Activated CD4-positive, alpha-beta T cell treated with anti-CD3 and anti-CD28 coated beads, Interleukin-10, Interleukin-2, amounts not matched to agents 100 ng/mL and 50 ng/mL, durations not matched to agents 16 hours and 8 hours (primary cell): ENCODE data around the gene DUSP8.
"Not testable (repeated sequence)": the region's sequence is repeated elsewhere in the genome, so short reads cannot be mapped to it uniquely, and the experiment has no call there.

ENCODE experiments used
- DNase-seq: peaks from one replicate; pipeline ENCODE4 v3.0.0-alpha.2; 2020

Gene DUSP8, protein sequence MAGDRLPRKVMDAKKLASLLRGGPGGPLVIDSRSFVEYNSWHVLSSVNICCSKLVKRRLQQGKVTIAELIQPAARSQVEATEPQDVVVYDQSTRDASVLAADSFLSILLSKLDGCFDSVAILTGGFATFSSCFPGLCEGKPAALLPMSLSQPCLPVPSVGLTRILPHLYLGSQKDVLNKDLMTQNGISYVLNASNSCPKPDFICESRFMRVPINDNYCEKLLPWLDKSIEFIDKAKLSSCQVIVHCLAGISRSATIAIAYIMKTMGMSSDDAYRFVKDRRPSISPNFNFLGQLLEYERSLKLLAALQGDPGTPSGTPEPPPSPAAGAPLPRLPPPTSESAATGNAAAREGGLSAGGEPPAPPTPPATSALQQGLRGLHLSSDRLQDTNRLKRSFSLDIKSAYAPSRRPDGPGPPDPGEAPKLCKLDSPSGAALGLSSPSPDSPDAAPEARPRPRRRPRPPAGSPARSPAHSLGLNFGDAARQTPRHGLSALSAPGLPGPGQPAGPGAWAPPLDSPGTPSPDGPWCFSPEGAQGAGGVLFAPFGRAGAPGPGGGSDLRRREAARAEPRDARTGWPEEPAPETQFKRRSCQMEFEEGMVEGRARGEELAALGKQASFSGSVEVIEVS

GRCh38 chr11:1572197-1573076 is at the start of gene DUSP8:
DUSP8 (minus strand) TSS chr11:1572271; CDS start chr11:1565826, 6,445 bp downstream.
- peak; percentile 89 for DNase-seq

GRCh38 chr11:1619449-1619848 is 47.4 kb upstream of the DUSP8 start:
- no peak for DNase-seq

- no peak for DNase-seq
Measured at GRCh38 chr11:1618231-1618630, 46.2 kb upstream of the DUSP8 start.

GRCh38 chr11:1608363-1608762 is 36.3 kb upstream of the DUSP8 start, which contains the start of gene KRTAP5-3:
KRTAP5-3 (minus strand) TSS chr11:1608463; CDS start chr11:1608385, 78 bp downstream.
- no peak for DNase-seq

DNA sequence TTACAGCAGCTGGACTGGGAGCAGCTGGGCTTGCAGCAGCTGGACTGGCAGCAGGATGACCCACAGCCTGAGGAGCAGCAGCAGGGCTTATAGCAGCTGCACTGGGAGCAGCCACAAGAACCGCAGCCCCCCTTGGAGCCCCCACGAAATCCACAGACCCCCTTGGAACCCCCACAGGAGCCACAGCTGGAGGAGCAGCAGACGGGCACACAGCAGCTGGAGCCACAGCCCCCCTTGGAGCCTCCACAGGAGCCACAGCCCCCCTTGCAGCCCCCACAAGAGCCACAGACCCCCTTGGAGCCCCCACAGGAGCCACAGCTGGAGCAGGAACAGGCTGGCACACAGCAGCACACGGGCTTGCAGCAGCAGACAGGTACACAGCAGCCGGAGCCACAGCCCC is 35.8 kb upstream of the DUSP8 start:
- not testable (repeated sequence) for DNase-seq

DNA sequence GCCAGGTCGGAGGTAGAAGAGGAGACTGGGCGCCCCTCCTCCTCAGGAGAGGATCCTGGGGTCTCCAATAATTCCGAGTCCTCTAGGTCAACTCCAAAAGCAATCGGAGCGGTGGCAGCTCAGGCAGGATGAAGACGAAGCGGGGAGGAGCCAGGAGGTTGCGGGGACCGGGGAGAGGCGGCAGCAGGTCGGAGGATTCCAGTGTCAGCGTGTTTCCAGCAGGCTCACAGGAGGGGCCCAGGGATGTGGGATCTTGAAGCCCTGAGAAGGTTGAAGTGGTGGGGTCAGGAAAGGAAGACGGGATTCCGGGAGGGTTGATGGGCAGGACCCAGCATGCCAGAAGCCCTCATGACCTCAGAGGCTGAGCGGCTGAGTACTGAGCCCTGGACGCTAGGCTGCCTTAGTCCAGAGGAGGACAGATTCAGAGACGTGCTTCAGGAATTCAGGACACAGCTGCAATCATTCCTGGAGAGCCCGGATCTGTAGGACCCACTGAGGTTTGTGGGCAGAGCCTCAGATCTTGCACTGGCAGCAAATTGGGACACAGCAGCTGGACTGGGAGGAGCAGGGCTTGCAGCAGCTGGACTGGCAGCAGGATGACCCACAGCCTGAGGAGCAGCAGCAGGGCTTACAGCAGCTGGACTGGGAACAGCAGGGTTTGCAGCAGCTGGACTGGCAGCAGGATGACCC is 35.2 kb upstream of the DUSP8 start:
- not testable (repeated sequence) for DNase-seq

GRCh38 chr11:1605923-1606322 is 33.9 kb upstream of the DUSP8 start:
- DNase-seq: peak; percentile 50

- DNase-seq: no peak
Measured at GRCh38 chr11:1604711-1605110, 32.6 kb upstream of the DUSP8 start.

DNA sequence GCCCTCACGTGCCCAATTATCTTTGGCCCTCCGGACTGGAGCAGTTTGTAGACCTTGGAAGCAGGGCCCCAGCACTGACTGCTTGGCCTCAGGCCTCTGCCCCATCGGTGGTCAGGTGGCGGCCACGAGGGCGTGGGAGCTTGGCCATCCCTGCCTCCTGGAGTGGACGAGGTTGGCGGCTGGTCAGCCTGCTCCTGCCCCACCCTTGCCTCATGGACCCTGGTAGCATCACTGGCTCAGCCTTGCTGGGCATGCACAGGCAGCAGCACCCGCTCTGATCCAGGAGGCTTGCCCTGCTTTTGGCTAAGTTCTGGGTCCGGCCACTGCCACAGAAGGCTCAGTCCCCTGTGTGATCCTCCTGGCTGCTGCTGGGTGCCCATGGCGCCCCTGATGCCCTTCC is 32.1 kb upstream of the DUSP8 start:
- no peak for DNase-seq

DNA sequence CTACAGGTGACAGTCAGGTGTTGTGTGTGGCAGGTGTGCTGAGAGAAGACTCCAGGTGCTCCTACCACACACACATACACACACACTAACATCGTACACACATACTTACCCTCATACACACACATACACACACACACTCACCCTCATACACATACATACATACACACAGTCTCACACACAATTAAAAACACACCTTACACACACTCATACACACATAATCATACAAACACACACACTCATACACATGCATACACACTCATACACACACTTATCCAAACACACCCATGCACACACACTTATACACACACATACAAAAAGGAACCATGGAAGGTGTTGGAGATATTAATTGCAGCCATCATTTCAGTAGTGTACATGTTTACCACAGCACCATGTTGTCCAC is 31.6 kb upstream of the DUSP8 start:
- no peak for DNase-seq

- not testable (repeated sequence) for DNase-seq
Measured at GRCh38 chr11:1601663-1602062, 29.6 kb upstream of the DUSP8 start.

GRCh38 chr11:1600626-1601025 is 28.6 kb upstream of the DUSP8 start:
- no peak for DNase-seq

- DNase-seq: no peak
Measured at GRCh38 chr11:1598816-1599215, 26.7 kb upstream of the DUSP8 start.

DNA sequence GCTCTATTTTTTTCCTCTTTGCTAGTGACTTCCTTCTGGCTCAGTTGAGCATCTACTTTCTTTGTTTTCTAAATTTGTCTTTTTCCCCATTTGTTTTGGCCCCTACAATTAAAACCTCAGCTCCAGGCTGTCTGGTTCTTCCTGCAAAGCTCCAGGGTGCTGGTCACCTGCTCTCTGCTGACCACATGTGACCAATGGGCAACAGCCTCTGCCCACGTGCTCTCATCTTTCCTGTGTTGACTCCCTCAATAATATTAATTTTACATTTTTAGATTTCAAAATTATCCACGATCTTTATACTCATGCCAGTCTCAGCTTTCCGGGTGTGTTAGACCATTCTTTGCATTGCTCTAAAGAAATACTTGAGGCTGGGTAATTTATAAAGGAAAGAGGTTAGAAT is 26.3 kb upstream of the DUSP8 start:
- not testable (repeated sequence) for DNase-seq

- DNase-seq: no peak
Measured at GRCh38 chr11:1597994-1598380, 25.9 kb upstream of the DUSP8 start, which contains the start of gene KRTAP5-2. KRTAP5-2 (minus strand) TSS chr11:1598294; CDS start chr11:1598250, 44 bp downstream.

- DNase-seq: no peak
Measured at GRCh38 chr11:1597331-1597993, 25.4 kb upstream of the DUSP8 start.

- not testable (repeated sequence) for DNase-seq
Measured at GRCh38 chr11:1596576-1597121, 24.6 kb upstream of the DUSP8 start.

GRCh38 chr11:1595994-1596575 is 24.0 kb upstream of the DUSP8 start:
- not testable (repeated sequence) for DNase-seq

DNA sequence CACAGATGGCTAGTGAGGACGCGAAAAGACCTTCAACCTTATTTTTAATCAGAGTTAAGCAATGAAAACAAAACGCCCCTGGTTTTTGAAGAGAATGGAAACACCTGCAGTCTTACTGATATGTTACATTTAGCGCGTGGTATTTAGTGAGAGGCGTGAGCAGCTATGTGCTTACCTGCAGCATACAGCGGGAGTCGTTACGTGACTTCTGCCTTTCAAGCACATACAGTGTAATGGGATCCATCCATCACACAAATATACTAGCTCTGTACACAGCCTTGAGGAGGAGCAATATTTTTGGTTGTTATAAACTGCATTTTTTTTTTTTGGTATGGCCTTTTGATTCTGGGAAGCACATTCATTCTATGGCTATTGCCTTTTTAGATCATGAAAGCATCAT is 20.6 kb upstream of the DUSP8 start:
- no peak for DNase-seq

GRCh38 chr11:1589996-1590395 is 17.9 kb upstream of the DUSP8 start:
- DNase-seq: no peak
